A673 (cell line): Measurements from ENCODE around the gene PLAC9. TPM values are rescaled to one million over a fixed set of nuclear protein-coding genes. Genes with fewer than 3 reads are reported as not detected.

Experiments
- BruUV-seq: library from RNA; stranded (reverse); fragments of 400-500 nt; replicated peaks from 2 replicates; lab custom pipeline; 2021; lab: Mats Ljungman, UMichigan
- CTCF ChIA-PET: fragments of 300-600 bp; sonication (Branson Sonifier 250); formaldehyde crosslinking; loops from one replicate; lab custom pipeline; 2022; ENCODE audit warnings: antibody characterized with exemption; lab: Charles Lee
- POLR2A ChIA-PET: fragments of 300-600 bp; sonication (Branson Sonifier 250); formaldehyde crosslinking; loops from one replicate; lab custom pipeline; 2022; ENCODE audit warnings: antibody characterized with exemption; ENCODE audit not compliant: low non-redundant PET; lab: Charles Lee
- DNase-seq: peaks from one replicate; pipeline ENCODE4 v3.0.0-alpha.2; 2015; ENCODE audit warnings: low spot score
- H3K27ac ChIP-seq: fragments of 200-600 bp; sonication (generic); 2 replicates; pipeline ENCODE4 v1.5.1; 2016; ENCODE audit warnings: mixed run types, low read depth, mild to moderate bottlenecking, mixed read lengths, antibody characterized with exemption, low read length; ENCODE audit not compliant: poor library complexity, severe bottlenecking
- H3K27me3 ChIP-seq: fragments of 200-600 bp; sonication (generic); replicated peaks from 2 replicates; pipeline ENCODE4 v1.6.1; 2017; ENCODE audit warnings: mixed run types, low read depth, mild to moderate bottlenecking, mixed read lengths, antibody characterized with exemption, low read length; ENCODE audit not compliant: insufficient read depth, poor library complexity
- H3K36me3 ChIP-seq: fragments of 200-600 bp; sonication (generic); 2 replicates; pipeline ENCODE4 v1.6.1; 2016; ENCODE audit warnings: mixed run types, mild to moderate bottlenecking, mixed read lengths, antibody characterized with exemption, low read length; ENCODE audit not compliant: insufficient read depth, poor library complexity, severe bottlenecking
- H3K4me1 ChIP-seq: fragments of 200-600 bp; sonication (generic); 2 replicates; pipeline ENCODE4 v1.6.1; 2017; ENCODE audit warnings: mixed run types, mild to moderate bottlenecking, mixed read lengths, antibody characterized with exemption, low read length; ENCODE audit not compliant: insufficient read depth, poor library complexity, severe bottlenecking
- H3K4me3 ChIP-seq: fragments of 200-600 bp; sonication (generic); 2 replicates; pipeline ENCODE4 v1.5.1; 2016; ENCODE audit warnings: low read depth, mixed run types, mild to moderate bottlenecking, mixed read lengths, low read length; ENCODE audit not compliant: poor library complexity, severe bottlenecking
- H3K9me3 ChIP-seq: fragments of 200-600 bp; sonication (generic); 2 replicates; pipeline ENCODE4 v1.6.1; 2016; ENCODE audit warnings: mixed run types, low read depth, mild to moderate bottlenecking, mixed read lengths, antibody characterized with exemption, low read length; ENCODE audit not compliant: poor library complexity, severe bottlenecking
- CTCF ChIP-seq: fragments of 300-800, 200-600 bp; sonication (generic); conservative IDR thresholded peaks from 2 replicates; pipeline ENCODE4 v1.5.1; 2017; ENCODE audit warnings: low read depth, mild to moderate bottlenecking, antibody characterized with exemption, low read length, moderate library complexity, mixed read lengths
- EZH2 ChIP-seq: fragments of 200-600 bp; sonication (generic); IDR thresholded peaks from 2 replicates; pipeline ENCODE4 v1.6.1; 2017; ENCODE audit warnings: borderline replicate concordance, low read depth, mild to moderate bottlenecking, mixed read lengths, antibody characterized with exemption, low read length; ENCODE audit not compliant: poor library complexity, severe bottlenecking
- intact Hi-C: fragments of 100-400 bp; cut with micrococcal nuclease; formaldehyde crosslinking; loops from one replicate; pipeline ENCODE4 v1.10.0; 2022; ENCODE audit not compliant: unreplicated experiment
- total RNA-seq: library from RNA; stranded (reverse); gene quantifications from 2 replicates; pipeline ENCODE4 v1.2.3, GENCODE V29; 2021

Gene PLAC9
- total RNA-seq, 1 experiment from 2014 or later, result not detected

GRCh38 chr10:80104066-80104926 lies 28.2 kb upstream of the PLAC9 start:
- Histone ChIP-seq H3K4me1 (no peaks in the 10 kb centered on the region), H3K27ac (no peak overlapping the region), H3K27me3 (no peaks in the 10 kb centered on the region), H3K36me3 (no peaks in the 10 kb centered on the region), H3K9me3 (peaks cover 8% of the 10 kb centered on the region), H3K4me3 (no peak overlapping the region)
- CTCF ChIA-PET, result no interaction called here
- POLR2A ChIA-PET, result no interaction called here
- intact Hi-C loops, result no loop called here
- TF ChIP-seq EZH2 (no peak), CTCF (no peak)
- BruUV-seq, result no TSS peak
- DNase-seq, result no peak

- BruUV-seq, result no TSS peak
- intact Hi-C loops, result no loop called here
- H3K27ac ChIP-seq, result no peak overlapping the region
- H3K4me1 ChIP-seq, result no peaks in the 10 kb centered on the region
- H3K36me3 ChIP-seq, result no peaks in the 10 kb centered on the region
- no peaks in the 10 kb centered on the region for H3K27me3 ChIP-seq
- no peak for DNase-seq
- TF ChIP-seq EZH2 (no peak), CTCF (no peak)
- POLR2A ChIA-PET, result no interaction called here
- CTCF ChIA-PET, result no interaction called here
- H3K4me3 ChIP-seq, result no peak overlapping the region
- H3K9me3 ChIP-seq, result peaks cover 8% of the 10 kb centered on the region
Observed at GRCh38 chr10:80108576-80109239, 23.8 kb upstream of the PLAC9 start.

- DNase-seq, result no peak
- POLR2A ChIA-PET, result no interaction called here
- no peaks in the 10 kb centered on the region for H3K4me1 ChIP-seq
- intact Hi-C loops, result no loop called here
- no peak for TF ChIP-seq EZH2
- no peak for TF ChIP-seq CTCF
- BruUV-seq, result no TSS peak
- peaks cover 8% of the 10 kb centered on the region for H3K9me3 ChIP-seq
- no peaks in the 10 kb centered on the region for H3K27me3 ChIP-seq
- H3K27ac ChIP-seq, result no peak overlapping the region
- no peak overlapping the region for H3K4me3 ChIP-seq
- no peaks in the 10 kb centered on the region for H3K36me3 ChIP-seq
- CTCF ChIA-PET, result no interaction called here
Observed at GRCh38 chr10:80110986-80111385, 21.5 kb upstream of the PLAC9 start.
